Tibial artery (tissue), 4 donors: Measurements from ENCODE around the gene LRRTM3.

Experiments
- DNase-seq, 2 donors: peaks; one replicate each; pipeline ENCODE4 v3.0.0-alpha.2; 2019
- H3K27ac ChIP-seq, 2 donors: fragments of 200-600 bp; sonication (generic) in 1 of 2; 1 replicate in 1 of 2; 2 replicates in 1 of 2; pipeline ENCODE4 v1.5.1; 2018 to 2019; ENCODE audit warnings: mild to moderate bottlenecking in 1 of 2
- H3K27me3 ChIP-seq, 2 donors: fragments of 200-600 bp; sonication (generic) in 1 of 2; one replicate each; pipeline versions ENCODE4 v1.5.1 to v1.6.0; 2016 to 2019
- H3K36me3 ChIP-seq, 3 donors: fragments of 200-600 bp; sonication (generic) in 2 of 3; one replicate each; pipeline ENCODE4 v1.5.1; 2016 to 2019; ENCODE audit warnings: mild to moderate bottlenecking in 2 of 3
- H3K4me1 ChIP-seq, 4 donors: fragments of 200-600 bp; sonication (generic) in 2 of 4; 1 replicate in 3 of 4; 2 replicates in 1 of 4; pipeline ENCODE4 v1.5.1; 2016 to 2019
- H3K4me3 ChIP-seq, 2 donors: fragments of 200-600 bp; sonication (generic) in 1 of 2; 1 replicate in 1 of 2; 2 replicates in 1 of 2; pipeline ENCODE4 v1.5.1; 2018 to 2019; ENCODE audit warnings: mild to moderate bottlenecking in 2 of 2
- H3K9me3 ChIP-seq, 3 donors: fragments of 200-600 bp; sonication (generic) in 1 of 3; one replicate each; pipeline ENCODE4 v1.5.1; 2016 to 2019
- CTCF ChIP-seq, 2 experiments: fragments of 200-600 bp in 1 of 2; fragments of 450-650 bp in 1 of 2; IDR thresholded peaks; one replicate each; pipeline ENCODE4 v1.5.1; 2017 to 2019; ENCODE audit warnings: antibody characterized with exemption in 2 of 2, mild to moderate bottlenecking in 1 of 2, moderate library complexity in 1 of 2
- intact Hi-C: fragments of 100-400 bp; cut with DNase I; formaldehyde crosslinking; loops from one replicate; pipeline ENCODE4 v1.15.0; 2023; ENCODE audit warnings: low total_unique reads

LRRTM3 gene

DNA sequence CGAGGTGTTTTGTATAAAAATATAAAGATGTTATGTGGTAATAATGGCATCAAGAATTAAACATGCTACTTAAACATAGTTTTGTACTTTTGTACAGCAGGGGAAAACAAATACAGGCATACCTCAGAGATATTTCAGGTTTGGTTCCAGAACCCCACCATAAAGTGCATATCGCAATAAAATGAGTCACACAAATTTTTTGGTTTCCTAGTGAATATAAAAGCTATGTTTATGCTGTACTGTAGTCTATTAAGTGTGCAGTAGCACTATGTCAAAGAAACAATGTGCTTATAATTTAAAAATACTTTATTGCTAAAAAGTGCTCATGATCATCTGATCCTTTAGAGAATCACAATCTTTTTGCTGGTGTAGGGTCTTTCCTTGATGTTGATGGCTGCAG lies 17.8 kb downstream of the LRRTM3 start:
- no peaks in the 10 kb centered on the region for H3K36me3 ChIP-seq
- H3K4me3 ChIP-seq: no peak overlapping the region
- H3K27me3 ChIP-seq: no peaks in the 10 kb centered on the region
- TF ChIP-seq CTCF (IDR thresholded peaks at IDR 0.05): no peak
- DNase-seq: no peak
- H3K9me3 ChIP-seq: no peaks in the 10 kb centered on the region
- no peak overlapping the region for H3K27ac ChIP-seq
- intact Hi-C loops: no loop called here
- no peaks in the 10 kb centered on the region for H3K4me1 ChIP-seq

DNA sequence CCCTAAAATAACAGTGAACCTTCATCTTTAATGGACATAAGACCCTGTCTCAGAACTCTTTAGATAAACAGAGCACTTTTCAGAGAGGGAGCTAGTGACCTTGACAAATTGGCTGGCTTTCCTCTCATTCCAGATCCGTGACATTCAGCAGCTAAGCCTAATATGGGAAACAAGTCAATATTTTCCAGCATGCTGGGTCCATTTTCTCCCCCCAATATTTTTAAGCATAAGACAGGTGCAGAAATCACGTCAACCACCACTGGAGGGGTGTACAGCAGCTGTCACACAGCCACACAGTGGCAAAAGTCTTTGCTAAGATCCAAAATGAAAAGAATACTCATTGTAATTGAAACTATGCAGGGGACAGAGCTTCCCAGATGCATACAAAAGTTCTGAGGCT lies 26.1 kb downstream of the LRRTM3 start:
- H3K27ac ChIP-seq: no peak overlapping the region

GRCh38 chr10:66958466-66958865 lies 32.6 kb downstream of the LRRTM3 start:
- peaks cover 0 to 9% (median 2%) of the 10 kb centered on the region in 4 donors for H3K4me1 ChIP-seq
- intact Hi-C loops: no loop called here
- no peaks in the 10 kb centered on the region for H3K9me3 ChIP-seq
- TF ChIP-seq CTCF (IDR thresholded peaks at IDR 0.05): no peak
- peak overlapping the region in 1 of 2 donors; percentile 2 for H3K4me3 ChIP-seq
- H3K27me3 ChIP-seq: no peaks in the 10 kb centered on the region
- DNase-seq: no peak
- H3K27ac ChIP-seq: no peak overlapping the region
- no peaks in the 10 kb centered on the region for H3K36me3 ChIP-seq

More for the DNA sequence above, 26.1 kb downstream of the LRRTM3 start:
- Histone ChIP-seq H3K4me3 (no peak overlapping the region), H3K9me3 (no peaks in the 10 kb centered on the region), H3K27me3 (no peaks in the 10 kb centered on the region), H3K4me1 (no peaks in the 10 kb centered on the region), H3K36me3 (no peaks in the 10 kb centered on the region)
- no peak for TF ChIP-seq CTCF (IDR thresholded peaks at IDR 0.05)
- intact Hi-C loops: no loop called here
- no peak for DNase-seq

DNA sequence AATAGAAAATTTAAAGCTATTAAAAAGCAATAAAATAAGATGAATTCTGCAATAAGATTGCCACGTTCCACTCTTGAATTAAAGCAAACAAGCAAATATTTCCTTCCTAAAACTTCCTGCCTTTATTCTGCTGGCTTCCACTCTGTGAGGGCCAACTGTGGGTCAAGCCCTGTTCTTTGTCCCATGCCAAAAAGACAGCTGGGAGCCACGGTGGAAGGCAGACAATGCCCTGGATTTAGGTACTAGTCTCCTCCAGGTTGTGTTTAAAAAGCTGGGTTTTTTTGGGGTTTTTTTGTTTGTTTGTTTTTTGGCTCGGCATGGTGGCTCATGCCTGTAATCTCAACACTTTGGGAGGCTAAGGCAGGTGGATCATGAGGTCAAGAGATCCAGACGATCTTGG lies 39.1 kb downstream of the LRRTM3 start:
- Histone ChIP-seq H3K27me3 (no peaks in the 10 kb centered on the region), H3K9me3 (no peaks in the 10 kb centered on the region), H3K27ac (no peak overlapping the region), H3K4me3 (no peak overlapping the region), H3K36me3 (no peaks in the 10 kb centered on the region), H3K4me1 (no peaks in the 10 kb centered on the region)
- no peak for DNase-seq
- no peak for TF ChIP-seq CTCF (IDR thresholded peaks at IDR 0.05)
- intact Hi-C loops: no loop called here

DNA sequence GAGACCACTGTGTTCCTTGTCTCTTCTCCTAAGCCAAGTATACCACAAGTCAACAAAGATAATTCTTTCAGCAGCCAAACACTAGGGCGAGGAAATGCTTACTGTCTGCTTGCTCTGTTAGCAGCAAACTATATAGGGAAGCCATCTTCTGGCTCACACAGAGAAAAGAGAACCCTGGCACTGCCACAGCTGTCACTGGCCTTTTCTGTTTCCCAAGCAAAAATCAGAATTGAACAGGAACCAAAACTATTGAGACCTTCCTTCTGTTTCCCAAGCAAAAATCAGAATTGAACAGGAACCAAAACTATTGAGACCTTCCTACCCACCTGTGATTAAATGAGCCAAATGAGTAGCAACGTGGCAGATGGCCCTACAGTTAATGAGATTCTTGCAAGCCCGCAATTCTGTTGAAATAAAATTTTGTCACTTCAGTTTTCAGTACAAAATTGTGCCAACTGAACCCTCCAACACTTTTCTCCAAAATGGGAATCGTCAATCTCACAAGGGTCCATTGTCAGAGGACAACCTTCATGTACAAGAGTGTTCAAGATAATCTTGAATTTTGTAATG lies 54.5 kb downstream of the LRRTM3 start:
- H3K36me3 ChIP-seq: no peaks in the 10 kb centered on the region
- no peak overlapping the region for H3K27ac ChIP-seq
- intact Hi-C loops: no loop called here
- no peak for DNase-seq
- H3K4me1 ChIP-seq: no peaks in the 10 kb centered on the region
- H3K27me3 ChIP-seq: no peaks in the 10 kb centered on the region
- no peak for TF ChIP-seq CTCF (IDR thresholded peaks at IDR 0.05)
- no peak overlapping the region for H3K4me3 ChIP-seq
- H3K9me3 ChIP-seq: no peaks in the 10 kb centered on the region
